CD4-positive, alpha-beta T cell treated with Interleukin-4 for 4 hours (primary cell): ENCODE data around the gene IFI16.
"Not testable (repeated sequence)": the region's sequence is repeated elsewhere in the genome, so short reads cannot be mapped to it uniquely, and the experiment has no call there.

Experiments
- DNase-seq: peaks from one replicate; pipeline ENCODE4 v3.0.0-alpha.2; 2020

IFI16 gene

DNA sequence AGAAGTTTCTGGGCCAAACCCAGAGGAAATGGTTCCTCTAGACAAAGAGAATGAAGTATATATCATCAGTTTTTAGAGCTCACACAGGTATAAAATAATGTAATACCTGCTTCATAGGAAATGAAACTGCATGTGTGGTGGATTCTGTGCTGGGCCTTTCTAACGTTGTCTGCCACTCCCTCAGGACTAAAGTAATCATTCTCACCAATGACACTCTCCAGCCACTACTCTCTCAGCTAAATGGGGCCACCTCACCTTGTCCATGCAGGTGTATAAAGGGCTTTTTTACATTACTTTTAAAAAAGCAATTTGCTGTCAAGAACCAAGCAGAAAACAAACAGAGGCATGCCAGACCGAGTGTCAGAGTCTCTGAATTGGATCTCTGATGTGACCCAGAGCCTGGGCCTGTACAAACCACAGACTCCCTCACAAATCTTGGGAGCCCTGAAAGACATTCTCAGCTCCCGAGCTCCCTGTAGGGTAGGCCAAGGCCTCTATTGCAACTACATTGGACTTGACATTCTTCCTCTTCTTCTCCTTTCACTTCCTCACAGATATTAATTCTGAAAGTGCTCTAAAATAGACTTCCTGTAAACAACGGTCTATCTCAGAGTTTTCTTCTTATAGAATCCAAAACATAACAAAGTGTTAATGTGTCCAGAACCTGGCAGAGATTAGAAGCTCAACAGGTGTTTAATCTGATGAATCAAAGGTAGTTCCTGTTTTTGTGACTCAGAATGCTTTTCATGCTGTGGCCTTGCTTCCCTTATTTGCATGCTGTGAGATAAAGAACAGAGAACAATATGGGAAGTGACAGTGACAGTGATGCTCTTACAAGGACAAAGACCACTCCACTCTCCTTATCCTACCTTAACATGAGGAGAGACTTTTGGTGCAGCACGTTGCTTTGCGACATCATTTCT lies 58.3 kb downstream of the IFI16 start:
- DNase-seq: peak; percentile 74

DNA sequence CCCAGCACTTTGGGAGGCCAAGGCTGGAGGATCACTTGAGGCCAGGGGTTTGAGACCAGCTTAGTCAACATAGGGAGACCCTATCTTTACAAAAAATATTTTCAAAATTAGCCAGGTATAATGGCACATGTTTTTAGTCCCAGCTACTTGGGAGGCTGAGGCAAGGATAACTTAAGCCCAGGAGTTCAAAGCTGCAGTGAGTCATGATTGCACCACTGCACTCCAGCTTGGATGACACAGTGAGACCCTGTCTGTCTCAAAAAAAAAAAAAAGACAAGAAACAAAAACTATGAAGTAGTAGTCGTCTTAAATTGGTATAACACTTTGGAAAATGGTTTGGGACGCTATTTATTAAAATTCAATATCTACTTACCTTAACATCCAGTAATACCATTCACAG lies 59.2 kb downstream of the IFI16 start:
- peak; percentile 37 for DNase-seq

DNA sequence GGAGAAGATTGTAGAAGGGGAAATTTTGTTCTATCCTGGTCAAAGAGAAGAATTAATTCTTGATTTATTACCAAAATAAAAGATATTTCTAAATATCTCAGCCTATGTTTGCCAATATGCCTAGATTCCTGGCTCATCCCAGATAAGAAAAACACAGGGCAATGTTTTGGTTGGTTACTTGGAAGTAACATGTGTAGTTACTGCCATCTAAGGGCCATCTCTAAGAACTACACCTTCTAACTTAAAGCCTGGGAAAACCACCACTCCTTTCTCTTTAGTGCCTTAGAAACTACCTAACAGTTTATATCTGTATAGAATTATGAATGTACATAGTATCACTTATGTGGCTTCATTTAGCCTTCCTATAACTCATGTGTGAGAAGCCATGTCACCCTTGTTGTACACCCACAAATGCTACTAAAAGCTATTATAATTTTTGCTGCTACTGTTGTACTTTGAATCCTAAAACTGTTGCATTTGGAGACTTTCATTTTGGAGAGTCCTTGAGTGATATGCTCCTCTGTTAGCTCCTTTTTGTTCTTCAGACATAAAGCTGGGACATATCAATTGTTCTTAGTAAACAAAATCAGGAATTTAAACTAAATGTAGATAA lies 62.4 kb downstream of the IFI16 start:
- DNase-seq: peak; percentile 65

DNA sequence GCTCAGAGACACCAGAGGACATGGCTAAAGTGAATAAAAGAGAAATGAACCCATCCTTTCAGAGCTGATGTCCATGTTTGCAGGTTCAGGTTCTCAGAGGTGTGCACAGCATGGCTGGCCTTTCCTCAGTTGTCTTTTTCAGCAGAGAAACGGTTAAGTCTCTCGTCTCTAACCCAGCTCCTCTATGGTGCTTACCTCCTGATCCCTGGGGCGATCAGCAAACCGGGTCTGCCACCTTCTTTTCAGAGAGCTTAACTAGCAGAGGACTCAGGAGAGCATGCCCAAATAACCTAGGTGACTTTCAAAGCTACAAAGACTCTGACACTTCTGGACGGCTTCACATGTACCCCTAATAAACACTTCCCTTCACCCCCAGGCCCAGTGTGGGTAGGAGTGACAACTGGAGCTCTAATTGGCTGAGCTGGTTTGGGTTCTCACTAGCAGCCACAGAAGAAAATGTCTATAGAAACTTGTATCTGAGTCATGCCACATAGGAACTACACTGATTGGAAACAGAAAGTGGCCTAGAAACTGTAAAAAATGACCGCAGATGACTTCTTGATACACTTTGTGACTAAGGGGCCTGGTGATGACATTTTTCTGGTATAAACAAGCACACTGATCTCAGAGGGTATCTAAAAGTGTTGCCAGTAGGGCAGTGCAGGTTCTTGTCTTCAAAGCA lies 66.9 kb downstream of the IFI16 start, which contains the start of gene AIM2:
TSS of gene AIM2 (minus strand) at position 329 of the 682 bp plus-strand sequence. CDS start 3,267 bp downstream, outside the sequence.
- peak; percentile 94 for DNase-seq

DNA sequence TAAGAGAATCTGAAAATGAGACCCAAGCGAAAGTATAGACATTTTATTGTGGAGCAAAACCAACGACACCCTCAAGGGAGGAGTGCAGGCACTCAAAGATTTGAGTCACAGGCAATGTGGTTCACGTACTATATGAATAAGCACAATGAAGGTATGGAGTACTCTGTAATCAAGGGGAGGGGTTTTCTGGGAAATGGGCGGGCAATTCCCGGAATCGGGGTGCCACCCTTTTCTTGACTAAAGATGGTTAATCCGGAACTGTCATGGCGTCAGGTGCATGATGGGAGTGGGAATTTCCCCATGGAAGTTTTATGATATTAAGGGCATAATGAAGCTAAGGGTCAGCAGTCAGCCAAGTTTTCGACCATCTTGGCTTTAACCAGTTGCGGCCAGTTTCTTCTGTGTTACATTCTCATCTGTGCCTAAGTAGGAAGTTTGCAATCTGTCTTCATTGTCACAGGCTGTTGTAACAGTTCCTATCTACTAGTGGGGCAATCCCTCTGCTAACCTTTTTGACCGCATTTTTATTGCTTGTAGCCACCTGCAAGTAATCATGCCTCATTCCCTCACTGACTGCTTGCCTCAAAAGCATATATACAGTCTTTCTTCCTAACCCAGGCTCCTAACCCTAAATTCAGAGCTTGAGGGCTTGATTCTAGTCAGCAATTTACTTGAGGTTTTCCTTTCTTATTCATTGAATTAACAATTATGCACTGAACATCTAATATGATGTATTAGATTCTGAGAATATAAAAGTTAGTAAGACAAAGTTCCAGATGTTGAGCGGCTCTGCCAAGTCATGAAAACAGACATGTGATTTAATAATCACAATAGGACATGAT lies 67.6 kb downstream of the IFI16 start:
- DNase-seq: peak; percentile 97

DNA sequence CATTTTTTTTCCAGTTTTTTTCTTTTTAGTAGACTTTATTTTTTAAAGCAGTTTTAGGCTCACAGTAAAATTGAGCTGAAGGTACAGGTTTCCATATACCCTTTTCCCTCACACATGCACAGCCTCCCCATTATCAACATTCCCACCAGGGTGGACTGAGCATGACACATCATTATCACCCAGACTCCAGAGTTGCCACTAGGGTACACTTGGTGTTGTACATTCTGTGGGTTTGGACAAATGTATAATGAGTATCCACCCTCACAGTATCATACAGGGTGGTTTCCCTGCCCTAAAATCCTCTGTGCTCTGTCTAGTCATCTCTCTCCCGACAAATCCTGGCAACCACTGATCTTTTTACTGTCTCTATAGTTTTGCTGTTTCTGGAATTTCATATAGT lies 69.8 kb downstream of the IFI16 start:
- DNase-seq: no peak

DNA sequence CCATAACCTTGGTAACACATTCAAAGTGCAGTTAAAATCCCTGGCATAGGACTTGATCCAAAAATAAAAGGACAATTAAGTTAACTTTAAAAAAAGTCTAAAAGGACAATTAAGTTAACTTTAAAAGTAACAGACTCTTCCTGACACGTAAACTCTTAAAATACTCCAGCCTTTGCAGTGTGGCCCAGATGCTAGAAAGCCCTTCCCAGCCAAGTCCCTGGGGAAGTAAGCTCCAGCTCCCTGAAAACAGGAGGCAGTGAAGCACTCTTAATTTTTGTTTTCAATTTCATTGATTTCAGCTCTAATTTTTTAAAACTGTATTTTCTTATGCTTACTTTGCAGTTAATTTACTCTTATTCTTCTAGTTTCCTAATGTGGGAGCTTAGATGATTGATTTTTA lies 71.9 kb downstream of the IFI16 start:
- DNase-seq: no peak

DNA sequence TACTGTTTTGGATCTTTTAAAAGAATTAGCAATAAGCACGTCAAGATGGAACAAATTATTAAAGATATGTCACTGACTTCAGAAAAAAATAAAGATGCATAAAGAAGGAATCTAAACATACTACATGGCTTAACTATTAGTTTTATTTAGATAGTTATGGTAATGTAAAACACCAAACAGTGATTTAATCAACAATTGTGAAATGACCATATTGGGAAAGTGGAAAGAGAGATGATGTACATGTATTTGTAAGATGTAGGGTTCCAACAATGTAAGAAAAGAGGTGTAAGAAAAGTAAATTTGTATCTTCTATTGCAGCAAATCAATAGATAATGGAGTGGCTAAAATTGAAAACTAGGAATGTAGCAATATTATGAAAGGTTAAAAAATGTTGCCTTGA lies 73.3 kb downstream of the IFI16 start:
- DNase-seq: no peak

DNA sequence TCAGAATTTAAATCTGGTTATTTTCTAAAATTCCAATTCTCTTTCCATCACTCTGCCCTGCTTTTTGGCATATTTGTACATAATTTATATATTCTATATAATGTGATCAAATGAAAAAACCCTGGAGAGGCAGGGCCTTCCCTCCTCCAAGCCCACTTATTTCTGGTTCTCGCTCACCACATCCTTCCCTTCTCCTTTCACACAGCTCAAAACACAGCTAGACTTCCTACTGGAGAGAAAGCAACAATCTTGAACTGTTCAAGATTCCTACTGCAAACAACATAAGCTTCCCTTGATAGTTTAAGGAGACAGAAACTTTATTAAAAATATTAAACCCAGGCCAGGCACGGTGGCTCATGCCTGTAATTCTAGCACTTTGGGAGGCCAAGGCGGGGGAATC lies 74.4 kb downstream of the IFI16 start:
- no peak for DNase-seq

DNA sequence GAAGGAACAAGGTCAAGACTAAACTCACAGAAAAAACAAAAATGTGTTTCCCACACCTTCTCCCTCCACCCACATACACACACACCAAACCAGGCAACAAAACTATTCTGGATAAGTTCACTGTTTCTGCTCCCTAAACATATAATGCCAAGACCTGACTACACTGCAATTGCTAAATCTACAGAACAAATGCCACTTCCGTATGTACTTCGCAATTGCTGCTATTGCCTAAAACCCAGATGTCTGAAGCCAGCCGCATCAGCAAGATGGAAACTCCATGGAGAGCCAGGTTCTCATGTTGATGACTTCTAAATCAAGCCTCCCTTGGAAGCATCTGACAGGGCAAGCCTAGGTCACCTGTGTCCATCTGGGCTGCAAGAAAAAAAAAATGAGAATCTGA lies 75.2 kb downstream of the IFI16 start:
- no peak for DNase-seq

DNA sequence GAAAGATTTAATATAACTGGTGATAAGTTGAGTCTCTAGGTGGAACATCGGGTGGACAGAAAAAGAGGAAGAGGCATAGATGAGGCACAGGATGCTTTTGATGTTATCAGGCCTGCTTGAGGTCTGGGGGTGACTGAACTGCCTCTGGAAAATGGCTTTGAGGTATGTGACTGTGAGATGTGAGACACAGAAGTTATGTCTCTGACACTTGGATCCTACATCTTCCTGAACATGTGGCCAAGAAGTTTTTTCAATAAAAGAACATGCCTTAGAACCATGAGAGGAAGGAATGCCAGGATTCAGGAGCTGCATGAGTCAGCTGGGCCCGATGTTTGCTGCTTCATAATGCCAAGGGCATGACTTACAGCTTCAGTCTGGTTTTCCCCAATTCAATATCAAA lies 78.3 kb downstream of the IFI16 start:
- DNase-seq: no peak

DNA sequence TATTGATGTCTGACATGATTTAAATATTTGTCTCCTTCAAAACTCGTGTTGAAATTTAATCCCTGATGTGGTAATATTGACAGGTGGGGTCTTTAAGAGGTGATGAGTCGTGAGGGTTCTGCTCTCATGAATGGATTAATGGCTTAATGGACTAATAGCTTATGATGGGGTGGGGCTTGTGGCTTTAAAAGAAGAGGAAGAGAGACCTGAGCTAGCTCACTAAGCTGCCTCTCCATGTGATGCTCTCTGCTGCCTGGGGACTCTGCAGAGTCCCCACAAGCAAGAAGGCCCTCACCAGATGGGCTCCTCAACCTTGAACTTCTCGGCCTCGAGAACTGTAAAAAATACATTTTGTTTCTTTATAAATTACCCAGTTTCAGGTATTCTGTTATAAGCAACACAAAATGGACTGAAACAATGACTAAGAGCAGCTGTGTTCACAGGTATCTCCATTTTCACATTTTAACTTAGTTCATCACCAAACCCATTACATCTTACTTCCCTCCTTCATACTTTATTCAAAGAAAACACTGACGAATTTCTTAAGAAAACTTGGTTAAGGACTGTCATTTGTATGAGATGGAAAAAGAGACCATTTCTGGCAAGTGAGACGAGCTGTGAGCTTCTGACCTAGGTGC lies 79.0 kb downstream of the IFI16 start:
- DNase-seq: no peak

DNA sequence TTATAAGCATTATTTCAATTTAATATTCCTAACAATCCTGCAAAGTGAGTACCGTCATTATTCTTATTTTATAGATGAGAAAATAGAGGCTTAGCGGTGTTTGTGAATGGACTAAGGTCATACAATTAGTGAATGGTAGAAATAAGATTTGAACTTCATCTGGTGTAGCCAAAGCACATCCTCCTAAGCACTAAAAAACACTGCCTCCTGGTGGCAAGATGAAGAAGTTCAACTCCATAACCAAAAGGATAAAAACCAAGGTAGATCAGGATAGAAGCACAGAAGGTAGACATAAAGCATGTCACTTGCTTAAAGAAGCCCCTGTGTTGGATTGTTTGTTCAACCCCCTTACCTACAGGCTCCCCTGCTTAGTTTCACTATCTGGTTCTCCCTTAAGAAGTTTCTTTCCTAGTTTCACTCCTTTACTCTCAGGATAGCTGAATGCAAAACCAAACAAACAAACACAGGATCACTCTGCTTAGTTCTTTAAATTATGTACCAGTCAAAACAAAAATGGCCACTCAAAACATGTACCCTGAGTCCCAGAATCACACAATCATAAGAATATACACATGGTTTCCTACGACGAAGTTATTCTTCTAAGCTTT lies 79.6 kb downstream of the IFI16 start:
- peak; percentile 65 for DNase-seq

DNA sequence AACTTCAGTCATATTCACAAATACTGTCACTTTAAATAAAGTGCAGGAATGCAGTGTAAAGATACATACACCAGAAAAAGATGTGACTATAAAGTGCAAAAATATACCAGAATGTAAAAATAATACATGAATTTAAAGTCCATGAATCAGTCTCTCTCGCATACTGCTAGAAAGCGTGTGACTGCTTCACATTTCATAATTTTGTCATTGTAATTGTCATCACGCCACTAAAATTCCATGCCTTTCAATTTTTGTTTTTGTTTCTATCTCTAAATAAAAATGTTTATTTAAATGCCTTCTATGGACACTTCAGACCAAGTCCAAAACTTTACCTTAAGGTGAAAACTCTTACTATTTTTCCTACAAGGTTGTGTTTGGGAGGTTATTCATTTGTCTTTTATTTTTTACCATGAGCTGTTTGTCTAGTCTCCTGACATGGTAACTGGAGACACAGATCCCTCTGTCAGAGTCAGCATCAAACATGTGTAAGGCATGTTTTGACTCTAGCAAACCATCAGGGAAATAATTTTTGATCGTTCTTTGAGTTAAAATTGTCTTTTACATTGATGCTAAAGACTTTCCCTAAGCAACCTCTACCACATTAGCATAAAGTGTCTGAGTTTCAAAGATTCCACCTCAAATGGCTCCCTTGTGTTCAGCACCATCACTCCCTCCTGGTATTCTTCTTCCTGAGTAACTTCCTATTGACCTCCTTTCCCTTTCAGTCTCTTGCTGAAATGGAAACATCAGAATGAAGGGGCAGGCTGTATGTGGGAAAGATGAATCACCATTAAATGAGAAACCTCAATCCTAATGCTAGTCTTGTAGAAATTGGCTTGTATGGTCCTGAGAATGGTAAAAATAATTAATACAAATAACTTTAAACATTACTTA lies 80.8 kb downstream of the IFI16 start:
- DNase-seq: no peak

DNA sequence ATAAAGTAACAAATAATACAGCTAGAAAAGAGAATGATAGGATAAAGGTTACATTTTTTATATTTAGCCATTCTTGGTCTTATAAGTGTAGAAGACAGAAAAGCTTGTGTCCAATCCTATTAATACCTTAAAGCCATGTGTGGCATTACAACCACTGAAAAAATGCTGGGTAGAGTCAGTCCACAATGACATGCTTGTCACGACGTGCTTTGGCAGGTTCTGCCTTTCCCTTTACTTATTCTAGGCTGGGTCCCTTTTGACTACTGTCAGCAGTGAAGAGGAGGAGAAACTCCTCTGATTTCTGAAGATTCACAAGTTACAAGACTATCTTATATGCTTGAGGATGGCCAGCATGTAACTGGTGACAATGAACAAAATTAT lies 81.5 kb downstream of the IFI16 start:
- no peak for DNase-seq

DNA sequence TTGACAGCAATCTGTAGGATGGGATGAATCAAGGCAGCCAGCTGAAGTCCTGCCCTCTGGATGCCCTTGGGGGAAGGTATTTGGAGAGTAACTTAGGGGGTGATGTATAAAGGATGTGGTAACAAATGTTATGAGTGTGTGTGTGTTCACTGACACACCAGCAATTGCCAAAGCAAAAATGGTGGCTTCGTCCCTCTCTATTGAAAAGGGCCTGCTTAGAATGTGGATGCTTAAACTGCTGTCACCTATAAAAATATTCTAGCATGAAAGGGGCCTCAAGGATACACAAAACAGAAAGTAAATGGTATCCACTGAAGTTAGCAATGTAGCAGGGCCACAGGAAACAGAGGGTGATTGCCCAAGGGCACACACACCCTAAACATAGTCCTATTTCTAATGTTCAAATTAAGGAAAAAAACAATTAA lies 81.9 kb downstream of the IFI16 start:
- no peak for DNase-seq

DNA sequence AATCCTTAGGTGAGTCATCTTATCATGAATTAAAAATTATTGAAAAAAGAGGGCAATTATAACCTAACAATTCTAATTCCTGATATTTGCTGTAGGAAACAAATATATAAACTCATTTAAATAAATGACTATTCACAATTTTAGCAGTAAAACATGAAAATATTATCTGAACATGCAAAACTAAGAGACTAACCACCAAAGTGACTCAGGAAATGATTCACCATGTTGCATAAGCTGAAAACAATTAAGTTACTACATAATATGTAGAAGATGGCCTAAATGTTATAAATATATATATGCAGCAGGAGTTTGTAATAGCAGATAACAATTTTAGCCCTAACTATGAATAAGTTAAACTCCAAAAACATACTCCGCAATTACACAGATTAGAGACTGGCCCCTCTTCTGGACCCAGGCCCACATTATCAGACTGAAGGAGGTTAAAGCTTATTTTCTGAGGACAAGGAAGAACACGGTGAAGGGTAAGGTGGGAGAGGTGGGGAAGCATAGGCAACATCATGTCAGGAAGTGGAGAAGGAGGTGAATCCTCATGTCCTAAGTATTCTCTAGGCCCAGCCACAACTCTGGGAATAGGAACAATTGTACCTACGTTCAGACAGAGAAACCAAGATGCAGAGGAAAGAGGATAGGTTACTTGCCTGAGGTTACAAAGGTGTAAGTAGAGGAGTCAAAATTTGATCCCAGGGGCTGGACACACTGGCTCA lies 82.5 kb downstream of the IFI16 start:
- peak; percentile 23 for DNase-seq

DNA sequence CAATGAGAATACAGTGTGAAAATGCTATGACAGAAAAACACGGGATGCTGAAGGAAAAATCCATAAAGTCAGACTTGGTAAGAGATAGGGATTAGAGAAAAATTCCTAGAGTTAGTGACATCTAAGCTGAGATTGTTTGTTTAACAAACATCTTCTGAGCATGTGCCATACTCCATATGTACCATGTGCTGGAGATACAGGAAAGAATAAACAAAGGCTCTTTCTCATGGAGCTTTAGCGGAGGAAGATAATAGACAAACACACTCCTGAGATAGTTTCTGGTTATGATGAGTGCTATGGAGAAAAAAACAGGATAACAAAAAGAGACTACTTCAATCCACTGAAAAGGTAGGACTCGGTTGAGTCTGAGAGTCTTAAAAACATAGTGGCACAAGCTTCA lies 88.9 kb downstream of the IFI16 start:
- DNase-seq: no peak

DNA sequence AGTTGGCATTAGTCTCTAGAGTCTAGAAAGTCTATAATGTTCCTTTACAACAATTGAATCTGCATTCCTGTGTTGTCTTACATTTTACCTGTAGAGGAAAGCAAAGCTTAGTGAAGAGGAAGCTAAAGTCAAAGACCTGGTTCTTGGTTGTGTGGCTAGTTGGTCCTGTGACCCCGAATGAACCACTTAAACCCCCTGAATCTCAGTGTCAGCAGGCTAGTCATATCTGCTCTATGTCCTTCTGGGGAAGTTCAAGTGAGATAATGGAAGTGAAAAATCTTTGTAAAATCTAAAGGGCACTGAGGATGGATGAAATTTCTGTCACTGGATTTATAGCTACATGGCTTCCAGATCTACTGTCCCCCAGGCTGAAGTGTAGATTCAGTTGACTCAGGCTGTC lies 90.9 kb downstream of the IFI16 start:
- DNase-seq: no peak

DNA sequence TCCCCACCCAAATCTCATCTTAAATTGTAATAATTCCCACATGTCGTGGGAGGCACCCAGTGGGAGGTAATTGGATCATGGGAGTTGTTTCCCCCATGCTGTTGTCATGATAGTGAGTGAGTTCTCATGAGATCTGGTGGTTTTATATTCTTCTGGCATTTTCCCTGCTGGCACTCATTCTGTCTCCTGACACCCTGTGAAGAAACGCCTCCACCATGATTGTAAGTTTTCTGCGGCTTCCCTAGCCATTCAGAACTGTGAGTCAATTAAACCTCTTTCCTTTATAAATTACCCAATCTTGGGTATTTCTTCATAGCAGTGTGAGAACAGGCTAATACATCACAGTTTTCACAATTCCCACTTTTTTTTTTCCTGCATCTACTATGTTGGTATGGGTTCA lies 93.3 kb downstream of the IFI16 start:
- DNase-seq: not testable (repeated sequence)
